Hepatocyte (in vitro differentiated cells): Measurements from ENCODE around the gene ARHGAP33. TPM values are rescaled to one million over a fixed set of nuclear protein-coding genes. Genes with fewer than 3 reads are reported as not detected.
A peak's percentile ranks its signal among the peaks of the same experiment; 100 is the strongest.

ENCODE experiments used
- DNase-seq: peaks from one replicate; pipeline ENCODE4 v3.0.0-alpha.2; 2016; ENCODE audit warnings: low spot score
- H2AFZ ChIP-seq: fragments of 200-600 bp; sonication (generic); 2 replicates; pipeline ENCODE4 v1.6.0; 2016; ENCODE audit warnings: antibody characterized with exemption, mild to moderate bottlenecking
- H3K27ac ChIP-seq: fragments of 200-600 bp; sonication (generic); 2 replicates; pipeline ENCODE4 v1.5.1; 2016; ENCODE audit warnings: mild to moderate bottlenecking
- H3K27me3 ChIP-seq: fragments of 200-600 bp; sonication (generic); 2 replicates; pipeline ENCODE4 v1.6.1; 2016
- H3K36me3 ChIP-seq: fragments of 200-600 bp; sonication (generic); replicated peaks from 2 replicates; pipeline ENCODE4 v1.5.1; 2016; ENCODE audit warnings: low read depth; ENCODE audit not compliant: insufficient read depth
- H3K4me1 ChIP-seq: fragments of 200-600 bp; sonication (generic); 2 replicates; pipeline ENCODE4 v1.5.1; 2016; ENCODE audit warnings: mild to moderate bottlenecking, moderate library complexity; ENCODE audit not compliant: insufficient read depth
- H3K4me2 ChIP-seq: fragments of 200-600 bp; sonication (generic); 2 replicates; pipeline ENCODE4 v1.6.0; 2016
- H3K4me3 ChIP-seq: fragments of 200-600 bp; sonication (generic); 2 replicates; pipeline ENCODE4 v1.5.1; 2016; ENCODE audit warnings: mild to moderate bottlenecking
- H3K79me2 ChIP-seq: fragments of 200-600 bp; sonication (generic); 2 replicates; pipeline ENCODE4 v1.6.0; 2017; ENCODE audit warnings: mild to moderate bottlenecking
- H3K9me2 ChIP-seq: fragments of 200-600 bp; sonication (generic); replicated peaks from 2 replicates; pipeline ENCODE4 v1.6.0; 2017; ENCODE audit warnings: mild to moderate bottlenecking; ENCODE audit not compliant: insufficient read depth
- H3K9me3 ChIP-seq: fragments of 200-600 bp; sonication (generic); 2 replicates; pipeline ENCODE4 v1.5.1; 2016; ENCODE audit warnings: low read depth, mild to moderate bottlenecking
- H4K20me1 ChIP-seq: fragments of 200-600 bp; sonication (generic); 2 replicates; pipeline ENCODE4 v1.6.0; 2016; ENCODE audit warnings: mild to moderate bottlenecking; ENCODE audit not compliant: insufficient read depth, poor library complexity, severe bottlenecking
- EZH2 ChIP-seq: fragments of 200-600 bp; sonication (generic); IDR thresholded peaks from 2 replicates; pipeline ENCODE4 v1.6.1; 2016; ENCODE audit warnings: antibody characterized with exemption, mild to moderate bottlenecking, borderline replicate concordance
- EZH2phosphoT487 ChIP-seq: fragments of 200-600 bp; sonication (generic); IDR thresholded peaks from one replicate; pipeline ENCODE4 v1.6.1; 2018; ENCODE audit warnings: antibody characterized with exemption, mild to moderate bottlenecking, low read depth, moderate library complexity; ENCODE audit not compliant: unreplicated experiment, severe bottlenecking
- WGBS: methylation state at CpG from one replicate; pipeline ENCODE4 v1.1.6; 2016; ENCODE audit warnings: low lambda C conversion rate; ENCODE audit errors: missing lambda C conversion rate; 5-methylcytosine and 5-hydroxymethylcytosine counted together
- polyA plus RNA-seq: library from polyadenylated mRNA; unstranded; fragments of >200 nt; fragmentation: Nextera tagmentation; extraction: Ambion mirVana; gene quantifications from 2 replicates; pipeline ENCODE4 v1.2.1, GENCODE V29; 2016
- total RNA-seq: library from RNA; depleted of rRNA; stranded (reverse); fragments of >200 nt; gene quantifications from 2 replicates; pipeline ENCODE4 v1.2.3, GENCODE V29; 2014
- TF ChIP-seq, protein P1 (sequence below): fragments of 200-600 bp; sonication (generic); IDR thresholded peaks from 2 replicates; pipeline ENCODE4 v1.5.1; 2016; ENCODE audit warnings: antibody characterized with exemption, mild to moderate bottlenecking; ENCODE audit not compliant: poor library complexity

Gene ARHGAP33
- total and polyA plus RNA-seq, 2 experiments from 2014 or later = 6.7 to 7.9 TPM

DNA sequence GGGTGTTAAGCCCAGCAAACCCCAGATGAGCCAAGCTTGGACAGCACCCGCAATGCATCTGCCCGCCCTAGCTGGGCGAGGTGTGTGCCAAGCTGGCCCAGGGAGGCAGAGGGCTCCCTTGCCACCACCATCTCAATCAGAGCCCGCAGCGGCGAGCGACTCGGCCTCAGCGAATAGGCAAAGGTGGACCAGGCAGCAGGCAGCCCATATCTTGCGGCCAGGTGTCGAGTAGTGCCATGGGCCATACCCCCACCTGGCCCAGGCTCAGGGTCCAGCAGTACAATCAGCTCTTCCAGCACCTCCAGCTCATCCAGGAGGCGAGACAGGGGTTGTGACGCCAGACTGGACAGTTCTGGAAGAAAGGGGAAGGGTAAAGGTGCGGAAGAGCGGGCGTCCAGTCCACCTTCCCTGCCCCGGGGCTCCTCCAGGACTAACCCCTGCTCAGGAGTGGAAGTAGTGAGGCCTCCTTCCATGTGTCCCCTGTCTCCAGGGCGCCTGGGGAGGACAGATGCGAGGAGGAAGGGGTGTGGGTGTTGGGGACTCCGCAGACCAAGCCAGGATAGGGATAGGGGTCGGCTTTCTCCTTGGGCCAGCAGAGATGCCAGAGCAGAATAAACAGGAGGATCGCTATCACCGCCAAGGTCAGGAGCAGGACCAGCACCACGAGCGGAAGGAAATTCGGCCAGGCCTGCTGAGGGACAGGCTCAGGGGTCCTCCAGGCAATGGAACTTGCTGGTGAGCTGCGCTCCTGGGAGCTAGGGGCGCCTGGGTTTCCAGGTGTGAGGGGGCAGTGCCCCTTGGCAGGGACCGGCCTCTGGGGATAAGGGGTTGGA lies 35.9 kb upstream of the ARHGAP33 start:
- no peaks in the 10 kb centered on the region for H3K36me3 ChIP-seq
- no peaks in the 10 kb centered on the region for H3K9me3 ChIP-seq
- H3K4me3 ChIP-seq = no peak overlapping the region
- peak overlapping the region; percentile 50 for H3K27ac ChIP-seq
- WGBS = 85% methylated on average over 29 of the region's 29 CpGs
- no peaks in the 10 kb centered on the region for H3K27me3 ChIP-seq
- H3K79me2 ChIP-seq = no peaks in the 10 kb centered on the region
- TF ChIP-seq, protein P1, sequence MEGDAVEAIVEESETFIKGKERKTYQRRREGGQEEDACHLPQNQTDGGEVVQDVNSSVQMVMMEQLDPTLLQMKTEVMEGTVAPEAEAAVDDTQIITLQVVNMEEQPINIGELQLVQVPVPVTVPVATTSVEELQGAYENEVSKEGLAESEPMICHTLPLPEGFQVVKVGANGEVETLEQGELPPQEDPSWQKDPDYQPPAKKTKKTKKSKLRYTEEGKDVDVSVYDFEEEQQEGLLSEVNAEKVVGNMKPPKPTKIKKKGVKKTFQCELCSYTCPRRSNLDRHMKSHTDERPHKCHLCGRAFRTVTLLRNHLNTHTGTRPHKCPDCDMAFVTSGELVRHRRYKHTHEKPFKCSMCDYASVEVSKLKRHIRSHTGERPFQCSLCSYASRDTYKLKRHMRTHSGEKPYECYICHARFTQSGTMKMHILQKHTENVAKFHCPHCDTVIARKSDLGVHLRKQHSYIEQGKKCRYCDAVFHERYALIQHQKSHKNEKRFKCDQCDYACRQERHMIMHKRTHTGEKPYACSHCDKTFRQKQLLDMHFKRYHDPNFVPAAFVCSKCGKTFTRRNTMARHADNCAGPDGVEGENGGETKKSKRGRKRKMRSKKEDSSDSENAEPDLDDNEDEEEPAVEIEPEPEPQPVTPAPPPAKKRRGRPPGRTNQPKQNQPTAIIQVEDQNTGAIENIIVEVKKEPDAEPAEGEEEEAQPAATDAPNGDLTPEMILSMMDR = no peak
- TF ChIP-seq EZH2phosphoT487 (no peak), EZH2 (no peak)
- no peaks in the 10 kb centered on the region for H4K20me1 ChIP-seq
- H2AFZ ChIP-seq = no peak overlapping the region
- no peak for DNase-seq
- peaks cover 4% of the 10 kb centered on the region for H3K4me1 ChIP-seq
- H3K4me2 ChIP-seq = peak overlapping the region; percentile 91
- H3K9me2 ChIP-seq = no peaks in the 10 kb centered on the region

DNA sequence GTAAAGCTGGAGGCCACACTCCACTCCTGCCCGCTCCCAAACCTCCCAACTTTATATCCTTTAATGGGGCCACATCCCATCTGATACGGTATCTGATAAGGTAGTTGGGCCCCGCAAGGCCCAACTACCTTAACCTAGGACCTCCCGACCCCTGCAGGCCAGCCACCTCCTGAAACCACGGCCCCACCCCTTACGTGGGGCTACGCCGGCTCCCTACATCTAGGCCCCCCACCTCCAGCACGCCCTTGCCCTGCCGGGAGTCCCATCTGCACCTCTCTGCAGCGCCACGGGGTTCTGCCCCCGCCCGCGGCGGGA lies 35.3 kb upstream of the ARHGAP33 start:
- WGBS = 8% methylated on average over 16 of the region's 16 CpGs
- Histone ChIP-seq H3K36me3 (no peaks in the 10 kb centered on the region), H4K20me1 (no peaks in the 10 kb centered on the region)

DNA sequence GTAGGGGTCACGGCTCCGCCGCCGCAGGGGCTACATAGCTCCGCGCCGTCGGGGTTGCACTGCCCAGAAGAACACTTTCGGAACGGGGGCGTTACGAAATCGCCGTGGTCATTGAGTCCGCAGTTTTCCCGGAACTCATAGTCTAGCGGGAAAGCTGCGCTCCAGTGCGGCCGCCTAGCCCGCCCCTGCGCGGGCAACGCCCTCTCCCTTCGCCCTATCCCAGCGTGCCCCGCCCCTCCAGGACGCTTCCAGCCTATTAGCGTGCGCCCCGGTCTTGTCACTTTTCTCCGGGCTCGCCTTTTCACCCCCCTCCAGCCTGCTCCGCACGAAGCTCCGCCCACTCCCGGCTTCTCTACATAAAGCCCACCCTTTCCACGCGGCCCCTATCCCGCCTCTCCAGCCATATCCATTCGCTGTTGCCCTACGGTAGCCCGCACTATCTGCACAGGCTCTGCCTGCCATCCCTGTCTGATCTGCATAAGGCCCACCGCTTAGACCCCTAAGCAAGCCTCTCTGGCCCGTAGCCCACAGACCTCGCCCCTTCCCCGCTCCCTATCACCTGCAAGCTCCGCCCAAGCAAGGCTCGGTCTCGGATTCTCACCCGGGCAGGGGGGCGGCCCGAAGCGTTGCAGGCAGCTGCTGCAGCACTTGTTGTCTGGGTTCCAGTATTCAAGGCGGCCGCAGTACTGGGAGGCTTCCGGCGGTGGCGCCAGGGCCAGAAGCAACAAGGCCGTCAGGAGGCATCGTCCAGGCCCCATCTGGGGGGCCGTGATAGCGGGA lies 34.8 kb upstream of the ARHGAP33 start:
- under 1% methylated on average over 62 of the region's 63 CpGs for WGBS
- TF ChIP-seq, protein P1 = no peak
- no peak for TF ChIP-seq EZH2
- TF ChIP-seq EZH2phosphoT487 = no peak
- H2AFZ ChIP-seq = peak overlapping the region; percentile 62
- peak; percentile 99 for DNase-seq
- H3K36me3 ChIP-seq = no peaks in the 10 kb centered on the region
- H3K79me2 ChIP-seq = no peaks in the 10 kb centered on the region
- no peaks in the 10 kb centered on the region for H3K9me2 ChIP-seq
- peak overlapping the region; percentile 92 for H3K4me2 ChIP-seq
- H3K9me3 ChIP-seq = no peaks in the 10 kb centered on the region
- H3K27me3 ChIP-seq = no peaks in the 10 kb centered on the region
- H4K20me1 ChIP-seq = no peaks in the 10 kb centered on the region
- H3K4me3 ChIP-seq = peak overlapping the region; percentile 47
- peak overlapping the region; percentile 50 for H3K27ac ChIP-seq
- peaks cover 4% of the 10 kb centered on the region for H3K4me1 ChIP-seq

More for the DNA sequence above, 35.3 kb upstream of the ARHGAP33 start:
- no peak for TF ChIP-seq EZH2phosphoT487
- TF ChIP-seq EZH2 = no peak
- TF ChIP-seq, protein P1 = no peak
- H3K4me1 ChIP-seq = peaks cover 4% of the 10 kb centered on the region
- peak overlapping the region; percentile 31 for H2AFZ ChIP-seq
- H3K27me3 ChIP-seq = no peaks in the 10 kb centered on the region
- H3K27ac ChIP-seq = peak overlapping the region; percentile 50
- H3K79me2 ChIP-seq = no peaks in the 10 kb centered on the region
- H3K9me2 ChIP-seq = no peaks in the 10 kb centered on the region
- DNase-seq = no peak
- peak overlapping the region; percentile 47 for H3K4me3 ChIP-seq
- peak overlapping the region; percentile 91 for H3K4me2 ChIP-seq
- H3K9me3 ChIP-seq = no peaks in the 10 kb centered on the region
